GM18499 (cell line): ENCODE results near the gene PML.
"Not testable (repeated sequence)": the region's sequence is repeated elsewhere in the genome, so short reads cannot be mapped to it uniquely, and the experiment has no call there.

Experiments used
- ATAC-seq: cut with Tn5 transposase; IDR thresholded peaks from one replicate; pipeline ENCODE4 v1.9.1; 2021; ENCODE audit warnings: moderate number of reproducible peaks; ENCODE audit not compliant: insufficient read depth, unreplicated experiment

The PML gene

GRCh38 chr15:74096753-74097474, 102.4 kb downstream of the PML start:
- not testable (repeated sequence) for ATAC-seq
